ENCODE data around the gene NOA1. TPM values are rescaled to one million over a fixed set of nuclear protein-coding genes. Genes with fewer than 3 reads are reported as not detected.
A peak's percentile ranks its signal among the peaks of the same experiment; 100 is the strongest.

Gene NOA1
- total and polyA plus RNA-seq, 4 donors = 5.8 to 20.2 (median 14.9) TPM

DNA sequence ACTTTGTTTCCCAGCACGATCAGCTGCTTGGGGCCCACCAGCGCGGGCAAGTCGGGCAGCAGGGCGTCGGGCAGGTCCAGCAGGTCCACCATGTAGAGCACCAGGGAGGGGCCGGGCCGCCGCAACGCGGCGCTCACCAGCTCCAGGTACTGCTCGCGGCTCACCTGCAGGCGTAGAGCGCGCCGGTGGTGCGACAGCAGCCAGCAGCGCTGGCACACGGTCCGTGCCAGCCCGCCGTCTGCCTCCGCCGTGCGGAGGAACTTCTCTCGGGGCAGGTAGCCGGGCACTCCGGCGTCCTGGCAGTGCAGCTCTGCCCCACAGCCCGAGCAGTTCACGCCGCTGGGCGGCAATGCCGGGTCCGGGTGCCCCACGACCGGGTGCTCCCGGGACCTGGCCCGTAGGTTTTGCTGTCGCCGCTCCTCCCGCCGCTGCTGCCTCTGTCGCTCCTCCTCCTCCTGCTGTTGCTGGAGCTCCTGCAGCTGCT, 527 bp downstream of the NOA1 start:
- H3K9ac ChIP-seq (ENCODE audit: insufficient read depth in 1 of 2, low read length in 2 of 2) = no peak overlapping the region
- TF ChIP-seq, protein P1, sequence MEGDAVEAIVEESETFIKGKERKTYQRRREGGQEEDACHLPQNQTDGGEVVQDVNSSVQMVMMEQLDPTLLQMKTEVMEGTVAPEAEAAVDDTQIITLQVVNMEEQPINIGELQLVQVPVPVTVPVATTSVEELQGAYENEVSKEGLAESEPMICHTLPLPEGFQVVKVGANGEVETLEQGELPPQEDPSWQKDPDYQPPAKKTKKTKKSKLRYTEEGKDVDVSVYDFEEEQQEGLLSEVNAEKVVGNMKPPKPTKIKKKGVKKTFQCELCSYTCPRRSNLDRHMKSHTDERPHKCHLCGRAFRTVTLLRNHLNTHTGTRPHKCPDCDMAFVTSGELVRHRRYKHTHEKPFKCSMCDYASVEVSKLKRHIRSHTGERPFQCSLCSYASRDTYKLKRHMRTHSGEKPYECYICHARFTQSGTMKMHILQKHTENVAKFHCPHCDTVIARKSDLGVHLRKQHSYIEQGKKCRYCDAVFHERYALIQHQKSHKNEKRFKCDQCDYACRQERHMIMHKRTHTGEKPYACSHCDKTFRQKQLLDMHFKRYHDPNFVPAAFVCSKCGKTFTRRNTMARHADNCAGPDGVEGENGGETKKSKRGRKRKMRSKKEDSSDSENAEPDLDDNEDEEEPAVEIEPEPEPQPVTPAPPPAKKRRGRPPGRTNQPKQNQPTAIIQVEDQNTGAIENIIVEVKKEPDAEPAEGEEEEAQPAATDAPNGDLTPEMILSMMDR (IDR thresholded peaks at IDR 0.05; ENCODE audit: control extremely low read depth, extremely low read depth) = no peak
- peak overlapping the region; percentile 84 to 92 for H3K27ac ChIP-seq (ENCODE audit: low read depth in 1 of 2, low read length in 1 of 2)
- H3K4me1 ChIP-seq (ENCODE audit: control insufficient read depth in 5 of 5, insufficient read depth in 5 of 5, low read length in 5 of 5) = peaks cover 11 to 27% (median 17%) of the 10 kb centered on the region in 5 donors
- WGBS, 2 donors = 0 to 1% methylated on average over 46 of the region's 46 CpGs
- H3K27me3 ChIP-seq (ENCODE audit: control insufficient read depth in 3 of 3, insufficient read depth in 3 of 3, low read length in 2 of 3) = no peaks in the 10 kb centered on the region
- peak overlapping the region; percentile 87 for H3K4me3 ChIP-seq
- DNase-seq (peak; percentile 20 to 61 (median 49)), ATAC-seq (ENCODE audit: insufficient read depth, low FRiP score) (peak; percentile 44)
- peaks cover 0 to 6% (median 0%) of the 10 kb centered on the region in 4 donors for H3K9me3 ChIP-seq (ENCODE audit: control insufficient read depth in 4 of 4, insufficient read depth in 3 of 4, low read length in 3 of 4)
- peaks cover 14 to 23% (median 18%) of the 10 kb centered on the region in 4 donors for H3K36me3 ChIP-seq (ENCODE audit: control insufficient read depth in 4 of 4, insufficient read depth in 4 of 4, low read length in 4 of 4)

DNA sequence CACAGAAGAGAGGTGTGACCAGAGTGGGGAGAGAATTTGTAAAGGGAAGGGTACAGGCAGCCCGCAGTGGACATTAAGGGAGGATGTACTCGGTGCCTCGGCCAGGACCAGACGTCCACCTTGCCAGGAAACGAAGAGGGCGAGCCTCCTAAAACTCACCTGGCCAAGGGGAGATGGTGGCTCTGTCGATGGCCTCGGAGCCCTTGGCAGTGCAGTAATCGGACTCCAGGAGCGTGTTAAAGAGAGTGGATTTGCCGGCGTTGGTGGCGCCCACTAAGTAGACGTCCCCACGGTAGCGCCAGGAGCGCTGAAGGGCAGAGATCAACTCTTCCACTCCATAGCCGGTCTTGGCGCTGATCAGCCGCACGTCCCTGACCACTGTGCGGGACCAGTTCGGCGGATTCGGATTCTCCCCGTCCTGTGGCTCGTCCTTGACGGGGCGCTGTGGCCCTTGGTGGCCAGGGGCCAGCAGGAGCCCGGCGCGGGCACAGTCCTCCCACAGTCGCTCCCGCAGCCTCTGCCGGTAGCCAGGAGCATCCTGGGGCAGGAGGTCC, 1.0 kb downstream of the NOA1 start:
- DNase-seq = peak in 2 of 3 donors; percentile 15 to 19
- Histone ChIP-seq H3K4me1 (ENCODE audit: control insufficient read depth in 5 of 5, insufficient read depth in 5 of 5, low read length in 5 of 5) (peaks cover 11 to 24% (median 17%) of the 10 kb centered on the region in 5 donors), H3K27me3 (ENCODE audit: control insufficient read depth in 3 of 3, insufficient read depth in 3 of 3, low read length in 2 of 3) (no peaks in the 10 kb centered on the region), H3K36me3 (ENCODE audit: control insufficient read depth in 4 of 4, insufficient read depth in 4 of 4, low read length in 4 of 4) (peaks cover 14 to 27% (median 21%) of the 10 kb centered on the region in 4 donors), H3K9me3 (ENCODE audit: control insufficient read depth in 4 of 4, insufficient read depth in 3 of 4, low read length in 3 of 4) (peaks cover 0 to 6% (median 0%) of the 10 kb centered on the region in 4 donors), H3K9ac (ENCODE audit: insufficient read depth in 1 of 2, low read length in 2 of 2) (peak overlapping the region; percentile 35 to 71), H3K27ac (ENCODE audit: low read depth in 1 of 2, low read length in 1 of 2) (peak overlapping the region in 1 of 2 donors; percentile 18), H3K4me3 (peak overlapping the region; percentile 87)
- no peak for ATAC-seq (ENCODE audit: insufficient read depth, low FRiP score)
- 3 to 4% methylated on average over 35 of the region's 35 CpGs for WGBS, 2 donors
- TF ChIP-seq, protein P1 (IDR thresholded peaks at IDR 0.05; ENCODE audit: control extremely low read depth, extremely low read depth) = no peak

DNA sequence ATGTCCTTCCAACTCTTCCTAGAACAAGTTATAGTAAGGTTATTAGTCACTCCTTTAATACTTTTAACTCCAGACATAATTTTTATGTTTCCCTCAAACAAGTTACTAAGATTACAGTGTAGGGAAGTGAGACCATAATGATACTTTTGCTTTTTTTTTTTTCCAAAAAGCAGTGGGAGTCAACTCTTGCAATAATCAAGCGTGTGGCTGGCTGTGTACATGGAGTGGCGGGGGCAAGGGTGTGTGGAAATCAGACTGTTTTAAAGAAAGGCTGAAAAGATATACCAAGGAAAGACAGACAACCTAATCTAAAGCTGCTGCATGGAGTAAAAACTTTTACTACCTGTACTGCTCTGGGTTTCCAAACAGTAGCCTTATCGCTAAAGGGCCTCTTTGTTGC, 4.1 kb downstream of the NOA1 start:
- Histone ChIP-seq H3K27ac (ENCODE audit: low read depth in 1 of 2, low read length in 1 of 2) (no peak overlapping the region), H3K4me3 (no peak overlapping the region), H3K9ac (ENCODE audit: insufficient read depth in 1 of 2, low read length in 2 of 2) (no peak overlapping the region), H3K27me3 (ENCODE audit: control insufficient read depth in 3 of 3, insufficient read depth in 3 of 3, low read length in 2 of 3) (no peaks in the 10 kb centered on the region), H3K4me1 (ENCODE audit: control insufficient read depth in 5 of 5, insufficient read depth in 5 of 5, low read length in 5 of 5) (peaks cover 0 to 12% (median 10%) of the 10 kb centered on the region in 5 donors), H3K36me3 (ENCODE audit: control insufficient read depth in 4 of 4, insufficient read depth in 4 of 4, low read length in 4 of 4) (peaks cover 19 to 33% (median 24%) of the 10 kb centered on the region in 4 donors), H3K9me3 (ENCODE audit: control insufficient read depth in 4 of 4, insufficient read depth in 3 of 4, low read length in 3 of 4) (peaks cover 0 to 6% (median 0%) of the 10 kb centered on the region in 4 donors)
- DNase-seq (no peak), ATAC-seq (ENCODE audit: insufficient read depth, low FRiP score) (no peak)
- TF ChIP-seq, protein P1 (IDR thresholded peaks at IDR 0.05; ENCODE audit: control extremely low read depth, extremely low read depth) = no peak
- WGBS, 2 donors = 89 to 96% methylated on average over 3 of the region's 3 CpGs

Measured in lung (tissue), 12 donors.